ENCODE measurements around the gene TGM5. TPM values are rescaled to one million over a fixed set of nuclear protein-coding genes. Genes with fewer than 3 reads are reported as not detected.
A peak's percentile ranks its signal among the peaks of the same experiment; 100 is the strongest.

TGM5 gene
- total RNA-seq, 2 experiments from 2014 or later: 0.11 to 0.22 TPM

DNA sequence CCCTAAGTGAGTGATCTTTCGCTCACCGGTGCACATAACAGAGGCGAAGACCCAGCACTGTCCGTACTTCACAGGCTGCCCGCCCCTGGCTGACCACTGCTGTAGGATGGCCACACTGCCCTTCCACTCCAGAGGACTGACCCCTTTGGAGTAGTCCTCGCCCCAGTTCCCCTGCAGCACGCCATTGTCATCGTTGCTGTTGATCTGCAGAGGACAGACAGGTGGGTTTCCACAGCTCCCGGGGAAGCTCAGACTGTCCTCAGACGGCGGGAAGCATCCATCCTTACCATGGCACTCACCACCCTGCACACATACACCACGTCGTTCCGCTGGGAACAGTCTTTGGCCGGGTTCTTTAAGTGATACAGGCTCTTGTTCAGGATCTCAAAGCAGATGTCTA is 20.5 kb upstream of the TGM5 start:
- H3K27ac Mint-ChIP-seq: no peak overlapping the region
- intact Hi-C loops (cut with micrococcal nuclease): no loop called here

DNA sequence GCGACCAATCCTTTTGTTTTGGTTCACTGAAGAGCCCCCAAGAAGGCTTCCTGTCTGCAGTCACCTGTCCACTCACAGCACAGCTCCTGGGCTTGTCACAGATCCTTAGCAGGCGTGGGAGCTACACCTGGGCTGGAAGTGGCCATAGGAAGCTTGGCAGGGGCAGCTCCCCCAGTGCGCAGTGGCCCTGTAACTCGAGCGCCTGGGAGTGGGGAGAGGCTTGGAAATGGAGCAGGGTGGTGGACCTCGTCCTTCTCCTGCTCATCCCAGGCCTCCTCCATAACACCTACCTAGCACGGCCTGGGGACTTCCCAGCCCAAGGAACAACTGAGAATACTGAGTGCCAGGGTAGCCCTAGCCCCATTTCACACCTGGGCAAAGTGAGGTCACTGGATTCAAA is 19.3 kb upstream of the TGM5 start:
- DNase-seq (no peak), ATAC-seq (no peak)
- no peak overlapping the region for H3K27ac Mint-ChIP-seq
- intact Hi-C loops (cut with micrococcal nuclease): no loop called here
- no peak overlapping the region for H3K4me3 Mint-ChIP-seq
- no peaks in the 10 kb centered on the region for H3K36me3 Mint-ChIP-seq (ENCODE audit: low read depth)
- peaks cover 1% of the 10 kb centered on the region for H3K27me3 Mint-ChIP-seq
- POLR2A ChIA-PET: interaction anchor here (1.0 kb wide), 1 partner anchor 35 kb away, joined by 3 read pairs; no protein-coding TSS in a partner anchor
- CTCF ChIA-PET: interaction anchor here (0.6 to 5.4 kb wide), 48 partner anchors 9 to 475 kb away, joined by 3 to 219 read pairs (median 6); partner anchors contain the start of genes TGM5 and TGM7
- no peaks in the 10 kb centered on the region for H3K9me3 Mint-ChIP-seq
- H3K4me1 Mint-ChIP-seq (ENCODE audit: low read depth): no peaks in the 10 kb centered on the region
- TF ChIP-seq, protein P1, sequence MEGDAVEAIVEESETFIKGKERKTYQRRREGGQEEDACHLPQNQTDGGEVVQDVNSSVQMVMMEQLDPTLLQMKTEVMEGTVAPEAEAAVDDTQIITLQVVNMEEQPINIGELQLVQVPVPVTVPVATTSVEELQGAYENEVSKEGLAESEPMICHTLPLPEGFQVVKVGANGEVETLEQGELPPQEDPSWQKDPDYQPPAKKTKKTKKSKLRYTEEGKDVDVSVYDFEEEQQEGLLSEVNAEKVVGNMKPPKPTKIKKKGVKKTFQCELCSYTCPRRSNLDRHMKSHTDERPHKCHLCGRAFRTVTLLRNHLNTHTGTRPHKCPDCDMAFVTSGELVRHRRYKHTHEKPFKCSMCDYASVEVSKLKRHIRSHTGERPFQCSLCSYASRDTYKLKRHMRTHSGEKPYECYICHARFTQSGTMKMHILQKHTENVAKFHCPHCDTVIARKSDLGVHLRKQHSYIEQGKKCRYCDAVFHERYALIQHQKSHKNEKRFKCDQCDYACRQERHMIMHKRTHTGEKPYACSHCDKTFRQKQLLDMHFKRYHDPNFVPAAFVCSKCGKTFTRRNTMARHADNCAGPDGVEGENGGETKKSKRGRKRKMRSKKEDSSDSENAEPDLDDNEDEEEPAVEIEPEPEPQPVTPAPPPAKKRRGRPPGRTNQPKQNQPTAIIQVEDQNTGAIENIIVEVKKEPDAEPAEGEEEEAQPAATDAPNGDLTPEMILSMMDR (IDR thresholded peaks at IDR 0.05): no peak

More for the DNA sequence above, 20.5 kb upstream of the TGM5 start:
- TF ChIP-seq, protein P1 (IDR thresholded peaks at IDR 0.05): no peak
- H3K36me3 Mint-ChIP-seq (ENCODE audit: low read depth): no peaks in the 10 kb centered on the region
- DNase-seq (no peak), ATAC-seq (no peak)
- no peaks in the 10 kb centered on the region for H3K9me3 Mint-ChIP-seq
- ChIA-PET CTCF (interaction anchor here (1.5 to 5.4 kb wide), 5 partner anchors 8 to 83 kb away, joined by 5 to 219 read pairs (median 18); no protein-coding TSS in a partner anchor), POLR2A (no interaction called here)
- H3K4me1 Mint-ChIP-seq (ENCODE audit: low read depth): no peaks in the 10 kb centered on the region
- H3K4me3 Mint-ChIP-seq: no peak overlapping the region
- H3K27me3 Mint-ChIP-seq: peaks cover 5% of the 10 kb centered on the region

DNA sequence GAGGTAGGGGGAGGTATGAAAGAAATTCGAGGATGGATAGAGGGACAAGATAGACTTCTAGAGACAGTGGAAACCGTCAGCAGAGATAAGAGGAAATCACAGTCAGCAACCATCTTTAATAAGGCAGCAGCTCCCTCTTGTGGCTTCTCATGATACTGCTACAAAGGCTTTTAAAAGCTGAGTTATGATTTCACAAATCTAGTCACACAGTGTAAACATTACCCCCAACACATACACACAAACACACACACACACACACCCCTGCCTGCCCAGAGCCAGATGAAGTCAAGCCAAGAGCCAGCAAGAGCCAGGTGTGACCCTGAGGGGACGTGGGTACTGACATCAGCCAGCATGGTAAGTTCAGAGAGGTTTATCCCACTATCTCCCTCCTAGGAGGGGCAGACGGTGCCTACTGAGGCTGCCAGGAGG is 18.9 kb upstream of the TGM5 start:
- H3K27me3 Mint-ChIP-seq: no peaks in the 10 kb centered on the region
- ATAC-seq (peak; percentile 80), DNase-seq (peak; percentile 77)
- TF ChIP-seq, protein P1 (IDR thresholded peaks at IDR 0.05): peak; percentile 83
- intact Hi-C loops (cut with micrococcal nuclease): loop anchor here (1.0 kb wide), 1 partner anchor 60 kb away; no protein-coding TSS in a partner anchor
- H3K36me3 Mint-ChIP-seq (ENCODE audit: low read depth): no peaks in the 10 kb centered on the region
- no peak overlapping the region for H3K27ac Mint-ChIP-seq
- no peak overlapping the region for H3K4me3 Mint-ChIP-seq
- ChIA-PET POLR2A (interaction anchor here (0.7 kb wide), 1 partner anchor 33 kb away, joined by 3 read pairs; no protein-coding TSS in a partner anchor), CTCF (interaction anchor here (0.6 to 5.4 kb wide), 52 partner anchors 9 to 579 kb away, joined by 3 to 219 read pairs (median 6); partner anchors contain the start of genes TGM5 and TGM7)
- H3K9me3 Mint-ChIP-seq: no peaks in the 10 kb centered on the region
- no peaks in the 10 kb centered on the region for H3K4me1 Mint-ChIP-seq (ENCODE audit: low read depth)

DNA sequence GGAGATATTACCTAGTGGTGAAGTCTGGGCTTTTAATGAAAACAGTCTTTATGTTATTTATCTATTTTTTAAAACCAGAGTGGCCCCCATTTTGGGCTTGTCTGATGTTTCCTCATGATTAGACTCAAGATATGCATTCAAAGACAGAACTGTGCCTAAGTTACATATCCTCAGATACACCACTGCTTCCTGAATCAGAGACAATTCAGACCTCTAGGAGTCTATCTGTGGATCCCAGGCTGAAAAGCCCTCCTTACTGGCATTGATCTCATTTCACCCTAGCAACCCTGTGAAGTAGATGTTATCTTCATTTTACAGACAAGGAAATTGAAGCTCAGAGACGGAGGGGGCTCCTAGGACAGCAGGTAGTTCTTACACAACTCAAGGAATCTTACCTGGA is 16.8 kb upstream of the TGM5 start:
- intact Hi-C loops (cut with micrococcal nuclease): no loop called here
- DNase-seq: no peak
- no peak overlapping the region for H3K4me3 Mint-ChIP-seq
- CTCF ChIA-PET: interaction anchor here (1.0 to 5.4 kb wide), 3 partner anchors 12 to 55 kb away, joined by 3 to 219 read pairs (median 30); partner anchors contain the start of gene TGM5
- TF ChIP-seq, protein P1 (IDR thresholded peaks at IDR 0.05): no peak
- H3K9me3 Mint-ChIP-seq: no peaks in the 10 kb centered on the region
- H3K36me3 Mint-ChIP-seq (ENCODE audit: low read depth): no peaks in the 10 kb centered on the region
- no peak for ATAC-seq
- no peaks in the 10 kb centered on the region for H3K27me3 Mint-ChIP-seq
- no peak overlapping the region for H3K27ac Mint-ChIP-seq
- POLR2A ChIA-PET: no interaction called here
- no peaks in the 10 kb centered on the region for H3K4me1 Mint-ChIP-seq (ENCODE audit: low read depth)

DNA sequence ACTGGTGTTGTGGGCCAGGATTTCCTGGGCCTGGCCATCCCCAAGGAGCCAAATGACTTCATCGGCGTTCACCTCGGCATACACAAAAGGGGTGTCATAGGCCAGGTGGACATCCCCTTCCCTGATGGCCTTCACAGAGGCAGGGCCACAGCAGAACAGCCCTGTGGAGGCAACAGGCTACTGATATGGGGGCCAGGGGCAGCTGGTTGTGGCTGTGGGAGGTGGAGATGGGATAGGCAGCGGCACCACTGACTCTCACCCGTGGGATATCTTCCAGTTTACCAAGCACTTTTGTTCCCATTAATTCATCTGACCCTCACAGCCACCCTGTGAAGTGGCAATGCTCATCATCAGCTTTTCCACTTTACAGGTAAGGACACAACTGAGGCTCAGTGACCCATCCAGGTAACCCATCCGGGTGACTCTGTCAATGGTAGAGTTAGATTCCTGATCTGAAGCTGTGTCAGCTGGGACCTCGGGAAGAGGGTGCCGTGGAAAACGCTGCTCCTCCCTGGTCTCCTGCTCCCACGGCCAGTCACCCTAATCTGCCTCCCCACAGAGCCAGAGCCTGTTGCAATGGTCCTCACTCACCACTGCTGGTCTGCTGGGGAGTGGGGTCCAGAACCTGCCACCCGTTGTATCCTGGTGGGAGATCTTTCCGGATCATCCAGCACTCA is 15.3 kb upstream of the TGM5 start:
- CTCF ChIA-PET: interaction anchor here (1.2 kb wide), 1 partner anchor 57 kb away, joined by 10 read pairs; no protein-coding TSS in a partner anchor

More for the DNA sequence above, 15.3 kb upstream of the TGM5 start:
- POLR2A ChIA-PET: no interaction called here
- ATAC-seq (no peak), DNase-seq (no peak)
- no peaks in the 10 kb centered on the region for H3K9me3 Mint-ChIP-seq
- no peaks in the 10 kb centered on the region for H3K4me1 Mint-ChIP-seq (ENCODE audit: low read depth)
- no peaks in the 10 kb centered on the region for H3K27me3 Mint-ChIP-seq
- intact Hi-C loops (cut with micrococcal nuclease): no loop called here
- H3K4me3 Mint-ChIP-seq: no peak overlapping the region
- TF ChIP-seq, protein P1 (IDR thresholded peaks at IDR 0.05): no peak
- no peak overlapping the region for H3K27ac Mint-ChIP-seq
- H3K36me3 Mint-ChIP-seq (ENCODE audit: low read depth): no peaks in the 10 kb centered on the region
